ENCODE data around the gene CXCR2.

GRCh38 chr2:218089259-218089658 lies 36.6 kb upstream of the CXCR2 start:
- no peak for TF ChIP-seq CTCF (tag by site-specific recombination; IDR thresholded peaks at IDR 0.05)
- no peak for TF ChIP-seq ZNF404 (tag by site-specific recombination; IDR thresholded peaks at IDR 0.05)
- no peak for TF ChIP-seq REST (tag by site-specific recombination; IDR thresholded peaks at IDR 0.05)
- TF ChIP-seq ZNF785 (tag by site-specific recombination; IDR thresholded peaks at IDR 0.05), result no peak
- TF ChIP-seq ZNF548 (tag by site-specific recombination; IDR thresholded peaks at IDR 0.05), result no peak
- no peak for TF ChIP-seq REPIN1 (tag by site-specific recombination; IDR thresholded peaks at IDR 0.05; ENCODE audit: low read depth)
- no peak for TF ChIP-seq ZNF292 (tag by site-specific recombination; IDR thresholded peaks at IDR 0.05; ENCODE audit: borderline replicate concordance, low read depth)
- TF ChIP-seq SETDB1 (IDR thresholded peaks at IDR 0.05; ENCODE audit: insufficient read length, low read length), result no peak
- no peak for TF ChIP-seq ZBTB8A (tag by site-specific recombination; IDR thresholded peaks at IDR 0.05)
- no peak for TF ChIP-seq ZNF239 (tag by site-specific recombination; IDR thresholded peaks at IDR 0.05)
- no peak for TF ChIP-seq ATF2 (tag by site-specific recombination; IDR thresholded peaks at IDR 0.05; ENCODE audit: low read depth)
- TF ChIP-seq MZF1 (tag by site-specific recombination; IDR thresholded peaks at IDR 0.05; ENCODE audit: borderline replicate concordance), result no peak
- no peak for TF ChIP-seq PATZ1 (tag by site-specific recombination; IDR thresholded peaks at IDR 0.05)
- TF ChIP-seq ZNF670 (tag by site-specific recombination; IDR thresholded peaks at IDR 0.05; ENCODE audit: low read depth), result no peak

Measured in HEK293 (cell line).